Body of pancreas (tissue), 4 donors: ENCODE results near the gene DPEP1.

Experiments used
- CTCF ChIP-seq, 7 experiments: fragments of 450-650 bp in 4 of 7; fragments of 200-600 bp in 3 of 7; sonication (generic) in 3 of 7; IDR thresholded peaks; one replicate each; pipeline ENCODE4 v1.5.1; 2016 to 2019; ENCODE audit warnings: antibody characterized with exemption in 7 of 7
- POLR2A ChIP-seq, 3 donors: fragments of 450-650 bp; IDR thresholded peaks; one replicate each; pipeline ENCODE4 v1.6.1; 2016; ENCODE audit warnings: antibody characterized with exemption in 3 of 3, mild to moderate bottlenecking in 2 of 3

DNA sequence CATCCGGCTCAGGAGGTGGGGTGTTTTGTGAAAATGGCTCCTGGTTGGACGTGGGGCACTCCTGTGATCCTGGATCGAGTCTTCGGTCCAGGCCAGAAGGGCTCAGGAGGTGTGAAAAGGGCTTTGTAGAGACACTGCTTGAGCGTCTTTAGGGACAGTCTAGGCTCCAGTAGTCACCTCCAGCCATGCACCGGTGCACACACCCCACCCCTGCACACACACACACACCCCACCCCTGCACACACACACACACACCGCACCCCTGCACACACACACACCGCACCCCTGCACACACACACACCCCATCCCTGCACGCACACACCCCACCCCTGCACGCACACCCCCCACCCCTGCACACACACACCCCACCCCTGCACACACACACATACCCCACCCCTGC lies 25.0 kb downstream of the DPEP1 start:
- TF ChIP-seq POLR2A (IDR thresholded peaks at IDR 0.05) (no peak), CTCF (IDR thresholded peaks at IDR 0.05) (no peak)
